Left ventricle myocardium superior (tissue), 1 donor: Measurements from ENCODE around the gene RUFY2. TPM values are rescaled to one million over a fixed set of nuclear protein-coding genes. Genes with fewer than 3 reads are reported as not detected.
"Not testable (repeated sequence)": the region's sequence is repeated elsewhere in the genome, so short reads cannot be mapped to it uniquely, and the experiment has no call there.

Experiments
- ATAC-seq: fragments of 200-7000 bp; cut with Tn5 transposase; one replicate; pipeline ENCODE4 v1.9.1; 2020; ENCODE audit warnings: mild to moderate bottlenecking, moderate library complexity
- DNase-seq: peaks from one replicate; pipeline ENCODE4 v3.0.0-alpha.2; 2020
- intact Hi-C: fragments of 100-400 bp; cut with micrococcal nuclease; formaldehyde crosslinking; loops from one replicate; pipeline ENCODE4 v1.11.0; 2022
- long read RNA-seq: library from polyadenylated mRNA; unstranded; transcript quantifications from one replicate; pipeline ENCODE4 v2.0.0, GENCODE V29; 2021
- total RNA-seq: library from RNA; stranded (reverse); fragmentation: NEBNext Ultra II Directional; extraction: Animal tissue kit (Norgen Biotek cat#: 25700); gene quantifications from one replicate; pipeline ENCODE4 v1.2.1, GENCODE V29; 2021
- donor health status: DM: no; HTN: yes; CAD: no; lungs with severe emphysema.

The RUFY2 gene, protein sequence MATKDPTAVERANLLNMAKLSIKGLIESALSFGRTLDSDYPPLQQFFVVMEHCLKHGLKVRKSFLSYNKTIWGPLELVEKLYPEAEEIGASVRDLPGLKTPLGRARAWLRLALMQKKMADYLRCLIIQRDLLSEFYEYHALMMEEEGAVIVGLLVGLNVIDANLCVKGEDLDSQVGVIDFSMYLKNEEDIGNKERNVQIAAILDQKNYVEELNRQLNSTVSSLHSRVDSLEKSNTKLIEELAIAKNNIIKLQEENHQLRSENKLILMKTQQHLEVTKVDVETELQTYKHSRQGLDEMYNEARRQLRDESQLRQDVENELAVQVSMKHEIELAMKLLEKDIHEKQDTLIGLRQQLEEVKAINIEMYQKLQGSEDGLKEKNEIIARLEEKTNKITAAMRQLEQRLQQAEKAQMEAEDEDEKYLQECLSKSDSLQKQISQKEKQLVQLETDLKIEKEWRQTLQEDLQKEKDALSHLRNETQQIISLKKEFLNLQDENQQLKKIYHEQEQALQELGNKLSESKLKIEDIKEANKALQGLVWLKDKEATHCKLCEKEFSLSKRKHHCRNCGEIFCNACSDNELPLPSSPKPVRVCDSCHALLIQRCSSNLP
- 8.6 TPM for total RNA-seq
- long read RNA-seq, partial matches to known transcripts = 1 of 2 reads
- long read RNA-seq, other reads (novel, unspliced or antisense) = 1 of 2 reads

DNA sequence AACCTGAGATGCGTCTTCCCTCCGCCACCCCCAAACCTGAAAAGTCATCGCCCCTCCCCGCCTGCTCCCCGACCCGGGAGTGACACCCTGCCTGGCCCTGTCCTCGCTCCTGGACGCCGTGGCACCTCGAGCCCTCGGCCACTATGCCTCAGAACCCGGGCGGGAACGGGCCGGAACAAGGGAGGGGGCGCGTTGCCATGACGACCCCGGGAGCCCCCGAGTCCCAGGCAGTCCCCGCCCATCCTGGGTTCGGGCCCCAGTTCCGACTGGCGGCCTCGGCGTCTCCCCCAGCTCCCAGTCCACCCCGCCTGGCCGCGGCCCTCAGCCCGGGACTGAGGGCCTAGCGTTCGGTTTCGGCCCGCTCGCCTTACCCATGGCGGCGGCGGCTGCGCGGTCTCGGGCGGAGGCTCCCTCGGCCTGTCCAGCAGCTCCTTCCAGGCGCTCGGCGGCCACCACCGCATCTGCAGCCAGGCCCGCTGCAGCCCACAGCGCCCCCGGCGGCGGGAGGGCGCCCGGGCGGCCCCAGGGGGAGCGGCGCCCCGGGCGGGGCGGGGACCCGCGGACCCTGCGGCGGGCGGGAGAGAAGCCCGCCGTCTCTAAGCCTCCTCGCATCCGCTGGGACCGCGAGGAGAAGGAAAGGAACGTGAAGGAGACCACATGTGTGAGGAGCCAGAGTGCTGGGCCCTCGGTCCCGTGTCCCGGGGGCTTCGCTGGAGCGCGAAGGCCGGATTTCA is at the start of gene RUFY2:
Gene RUFY2, minus strand, starts transcription at position 463 of the 734 bp plus-strand sequence. Its CDS starts 88 bp downstream, at position 375.
- peak; percentile 91 for DNase-seq

DNA sequence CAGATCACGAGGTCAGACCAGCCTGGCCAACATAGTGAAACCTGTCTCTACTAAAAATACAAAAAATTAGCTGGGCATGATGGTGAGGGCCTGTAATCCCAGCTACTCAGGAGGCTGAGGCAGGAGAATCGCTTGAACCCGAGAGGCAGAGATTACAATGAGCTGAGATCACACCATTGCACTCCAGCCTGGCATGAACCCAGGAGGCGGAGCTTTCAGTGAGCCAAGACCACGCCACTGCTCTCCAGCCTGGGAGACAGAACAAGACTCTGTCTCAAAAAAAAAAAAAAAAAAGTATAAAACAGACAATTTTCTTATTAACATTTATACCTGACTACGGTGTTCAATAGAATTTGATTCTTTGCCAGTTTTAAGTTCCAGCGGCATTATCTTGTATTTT is 42.6 kb upstream of the RUFY2 start:
- DNase-seq = peak; percentile 56
- intact Hi-C loops = not testable (repeated sequence)

More for the DNA sequence above, at the start of gene RUFY2:
- intact Hi-C loops = no loop called here
- ATAC-seq = peak; percentile 99

DNA sequence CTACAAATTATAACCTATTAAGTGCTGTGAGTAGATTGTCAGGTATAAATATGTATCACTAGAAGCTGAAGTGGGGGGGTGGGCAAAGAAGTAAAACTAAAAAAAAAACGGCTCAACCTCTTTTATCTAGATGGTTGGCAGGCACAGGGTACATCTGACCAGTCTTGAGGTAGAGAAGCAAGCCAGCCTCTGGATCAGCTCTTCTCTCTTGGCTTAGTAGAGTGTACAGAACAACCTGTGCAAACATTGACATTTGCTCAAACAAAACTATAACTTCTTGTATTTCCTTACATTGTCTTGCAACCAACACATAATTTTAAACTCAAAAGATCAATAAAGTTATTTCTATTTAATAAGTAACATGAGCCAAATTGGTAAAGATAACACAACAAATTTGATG is 39.1 kb upstream of the RUFY2 start:
- no peak for ATAC-seq

More for the DNA sequence above, 42.6 kb upstream of the RUFY2 start:
- peak; percentile 29 for ATAC-seq

DNA sequence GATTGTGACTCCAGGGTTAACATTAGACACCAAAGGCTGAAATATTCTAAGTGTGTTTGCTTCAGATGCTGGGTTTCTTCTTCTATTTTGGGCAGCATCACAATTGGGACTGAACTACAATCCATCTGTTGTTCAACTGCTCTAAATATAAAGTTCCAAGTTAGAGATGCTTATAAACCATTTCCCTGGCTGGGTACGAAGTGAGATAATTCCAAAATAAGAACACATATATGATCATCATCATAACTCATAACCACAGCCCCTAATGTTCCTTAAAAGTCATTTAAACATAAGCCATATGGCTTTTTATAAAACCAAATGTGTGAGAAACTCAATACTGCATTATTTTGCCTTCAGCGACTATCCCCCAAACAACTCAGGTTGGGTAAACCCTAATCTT is 35.9 kb upstream of the RUFY2 start:
- no peak for DNase-seq
- no peak for ATAC-seq
- intact Hi-C loops = no loop called here

More for the DNA sequence above, 39.1 kb upstream of the RUFY2 start:
- DNase-seq = no peak
- intact Hi-C loops = no loop called here

DNA sequence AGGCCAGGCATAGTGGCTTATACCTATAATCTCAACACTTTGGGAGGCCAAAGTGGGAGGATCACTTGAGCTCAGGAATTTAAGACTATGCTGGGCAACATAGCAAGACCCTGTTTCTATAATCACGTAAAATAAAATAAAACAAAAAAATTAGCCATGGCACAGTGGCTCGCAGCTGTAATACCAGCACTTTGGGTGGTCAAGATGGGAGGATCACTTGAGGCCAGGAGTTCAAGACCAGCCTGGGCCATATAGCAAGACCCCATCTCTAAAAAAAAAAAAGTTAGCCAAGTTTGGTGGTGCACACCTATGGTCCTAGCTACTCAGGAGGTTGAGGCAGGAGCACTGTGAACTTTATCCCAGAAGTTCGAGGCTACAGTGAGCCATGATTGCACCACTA is 33.8 kb upstream of the RUFY2 start:
- DNase-seq = no peak
- no peak for ATAC-seq

DNA sequence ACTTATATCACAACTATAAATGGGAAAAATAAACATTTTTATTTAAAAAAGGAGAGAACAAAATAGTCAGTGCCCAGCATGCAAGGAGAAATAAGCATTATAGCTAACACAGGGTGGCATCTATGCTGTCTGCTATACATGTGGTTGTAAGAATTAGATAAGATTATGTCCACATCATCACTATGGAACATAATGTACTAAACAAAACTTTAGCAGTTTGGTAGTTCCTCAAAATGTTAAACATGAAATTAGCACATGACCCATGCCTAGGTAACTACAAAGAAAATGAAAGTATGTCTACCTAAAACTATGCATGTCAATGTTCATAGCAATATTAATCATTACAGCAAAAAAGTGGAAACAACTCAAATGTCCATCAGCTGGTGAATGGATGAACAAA is 28.7 kb upstream of the RUFY2 start:
- ATAC-seq (no peak), DNase-seq (no peak)
- intact Hi-C loops = no loop called here

More for the DNA sequence above, 33.8 kb upstream of the RUFY2 start:
- intact Hi-C loops = no loop called here

DNA sequence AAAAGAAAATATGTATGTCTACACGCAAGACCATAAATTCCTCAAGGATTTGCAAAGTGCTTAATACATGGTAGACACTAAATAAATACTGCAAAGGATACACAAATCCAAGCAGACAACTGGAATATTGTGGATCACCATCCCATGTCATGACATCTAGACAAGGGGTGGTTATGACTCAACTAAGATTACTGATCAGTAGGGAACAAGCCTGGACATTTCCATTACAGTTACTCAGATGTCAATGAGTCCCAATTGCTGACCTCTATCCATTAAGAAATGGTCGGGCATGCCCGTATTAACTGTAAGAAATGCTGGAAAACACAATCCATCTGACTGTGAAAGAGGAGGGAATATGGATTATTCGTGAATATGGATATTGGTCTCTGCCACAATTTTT is 27.6 kb upstream of the RUFY2 start:
- intact Hi-C loops = no loop called here
- DNase-seq (no peak), ATAC-seq (no peak)

DNA sequence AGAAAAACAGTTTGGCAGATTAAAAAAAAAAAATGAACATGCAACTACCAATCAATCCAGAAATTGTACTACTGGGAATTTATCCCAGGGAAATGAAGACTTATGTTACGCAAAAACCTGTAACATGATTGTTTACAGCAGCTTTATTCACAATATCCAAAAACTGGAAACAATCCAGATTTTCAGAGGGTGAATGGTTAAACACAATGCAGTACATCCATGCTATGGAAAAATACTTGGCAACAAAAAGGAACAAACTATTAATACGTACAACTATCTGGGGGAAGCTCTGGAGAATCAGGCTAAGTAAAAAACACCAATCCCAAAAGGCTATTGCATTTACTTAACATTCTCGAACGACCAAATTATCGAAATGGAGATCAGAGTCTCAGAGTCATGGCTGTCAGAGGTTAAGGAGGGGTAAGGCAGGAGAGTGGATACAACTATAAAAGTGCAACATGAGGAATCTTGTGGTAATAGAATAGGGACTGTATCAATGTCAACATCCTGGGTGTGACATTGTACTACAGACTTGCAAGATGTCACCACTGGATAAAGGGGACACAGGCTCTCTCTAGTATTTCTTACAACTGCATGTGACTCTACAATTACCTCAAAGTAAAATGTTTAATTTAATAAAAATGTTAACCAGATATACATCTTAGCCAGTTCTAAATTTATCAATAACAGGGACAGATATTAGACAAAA is 21.5 kb upstream of the RUFY2 start:
- no peak for DNase-seq
- ATAC-seq = no peak
- intact Hi-C loops = no loop called here

DNA sequence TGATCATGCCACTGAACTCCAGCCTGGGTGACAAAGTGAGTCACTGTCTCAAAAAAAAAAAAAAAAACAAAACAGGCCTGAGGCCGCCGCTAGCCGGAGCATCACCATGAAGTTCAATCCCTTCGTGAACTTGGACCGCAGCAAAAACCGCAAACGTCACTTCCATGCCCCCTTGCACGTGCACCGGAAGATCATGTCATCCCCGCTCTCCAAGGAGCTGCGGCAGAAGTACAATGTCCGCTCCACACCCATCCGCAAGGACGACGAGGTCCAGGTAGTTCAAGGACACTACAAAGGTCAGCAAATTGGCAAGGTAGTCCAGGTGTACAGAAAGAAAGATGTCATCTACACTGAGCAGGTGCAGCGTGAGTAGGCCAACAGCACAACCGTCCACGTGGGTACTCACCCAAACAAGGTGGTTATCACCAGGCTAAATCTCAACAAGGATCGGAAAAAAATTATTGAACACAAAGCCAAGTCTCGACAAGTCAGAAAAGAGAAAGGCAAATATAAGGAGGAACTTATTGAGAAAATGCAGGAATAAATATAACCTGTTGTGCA is 17.5 kb upstream of the RUFY2 start:
- intact Hi-C loops = no loop called here
- DNase-seq (no peak), ATAC-seq (no peak)

DNA sequence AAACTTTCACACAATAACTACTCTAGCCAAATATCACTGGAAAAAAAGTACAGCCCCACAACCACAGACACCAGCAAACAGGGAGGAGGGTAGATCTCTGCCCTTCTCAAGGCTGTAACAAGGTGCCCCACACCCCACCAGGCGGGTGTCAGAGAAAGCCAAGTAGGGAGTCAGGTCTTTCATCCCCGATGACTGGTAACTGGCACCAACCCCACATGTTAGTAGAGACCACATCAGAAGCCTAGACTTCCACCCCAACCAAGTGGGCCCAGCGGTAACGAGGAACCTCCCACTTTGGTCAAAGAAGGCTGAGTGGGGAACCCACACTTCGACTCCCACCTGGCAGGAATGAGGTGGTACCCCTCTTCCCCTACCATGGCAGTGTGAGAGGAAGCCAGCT is 16.4 kb upstream of the RUFY2 start:
- intact Hi-C loops = no loop called here
- ATAC-seq (no peak), DNase-seq (no peak)

DNA sequence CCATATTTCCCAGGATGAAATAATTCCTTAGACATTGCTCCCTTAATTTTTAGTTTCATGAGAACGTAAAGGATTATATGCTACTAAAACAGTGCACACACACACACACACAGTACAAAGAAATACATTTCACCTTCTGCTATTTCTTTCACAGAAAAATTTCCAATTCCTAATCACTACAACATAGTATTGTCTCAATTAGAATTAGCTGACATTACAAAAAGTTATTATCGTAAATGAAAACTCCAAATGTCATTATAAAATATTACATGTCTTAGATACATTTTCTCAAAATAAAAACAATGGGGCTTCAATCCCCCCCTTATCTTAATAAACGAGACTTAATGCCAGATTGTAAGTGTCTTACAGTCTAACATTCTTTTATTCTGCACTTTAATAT is 12.3 kb upstream of the RUFY2 start:
- ATAC-seq (no peak), DNase-seq (no peak)
- intact Hi-C loops = no loop called here

DNA sequence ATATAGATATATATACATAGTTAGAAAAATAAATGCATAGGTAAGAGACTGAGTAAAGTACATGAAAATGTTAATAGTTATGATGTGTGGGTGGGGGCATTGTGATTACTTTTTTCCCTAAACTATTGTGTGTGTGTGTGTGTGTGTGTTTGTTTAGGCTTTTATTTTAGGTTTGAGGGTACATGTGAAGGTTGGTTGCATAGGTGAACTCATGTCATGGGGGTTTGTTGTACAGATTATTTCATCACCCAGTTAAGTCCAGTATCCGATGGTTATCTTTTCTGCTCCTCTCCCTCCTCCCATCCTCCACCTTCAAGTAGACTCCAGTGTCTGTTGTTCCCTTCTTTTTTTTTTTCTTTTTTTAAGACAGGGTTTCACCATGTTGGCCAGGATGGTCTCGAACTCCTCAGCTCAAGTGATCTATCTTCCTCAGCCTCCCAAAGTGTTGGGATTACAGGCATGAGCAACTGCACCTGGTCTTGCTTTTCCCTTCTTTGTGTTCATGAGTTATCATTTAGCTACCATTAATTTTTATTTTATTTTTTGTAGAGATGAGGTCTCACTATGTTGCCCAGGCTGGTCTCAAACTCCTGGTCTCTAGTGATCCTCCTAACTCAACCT is 1.9 kb upstream of the RUFY2 start:
- no peak for ATAC-seq
- intact Hi-C loops = no loop called here
- no peak for DNase-seq

DNA sequence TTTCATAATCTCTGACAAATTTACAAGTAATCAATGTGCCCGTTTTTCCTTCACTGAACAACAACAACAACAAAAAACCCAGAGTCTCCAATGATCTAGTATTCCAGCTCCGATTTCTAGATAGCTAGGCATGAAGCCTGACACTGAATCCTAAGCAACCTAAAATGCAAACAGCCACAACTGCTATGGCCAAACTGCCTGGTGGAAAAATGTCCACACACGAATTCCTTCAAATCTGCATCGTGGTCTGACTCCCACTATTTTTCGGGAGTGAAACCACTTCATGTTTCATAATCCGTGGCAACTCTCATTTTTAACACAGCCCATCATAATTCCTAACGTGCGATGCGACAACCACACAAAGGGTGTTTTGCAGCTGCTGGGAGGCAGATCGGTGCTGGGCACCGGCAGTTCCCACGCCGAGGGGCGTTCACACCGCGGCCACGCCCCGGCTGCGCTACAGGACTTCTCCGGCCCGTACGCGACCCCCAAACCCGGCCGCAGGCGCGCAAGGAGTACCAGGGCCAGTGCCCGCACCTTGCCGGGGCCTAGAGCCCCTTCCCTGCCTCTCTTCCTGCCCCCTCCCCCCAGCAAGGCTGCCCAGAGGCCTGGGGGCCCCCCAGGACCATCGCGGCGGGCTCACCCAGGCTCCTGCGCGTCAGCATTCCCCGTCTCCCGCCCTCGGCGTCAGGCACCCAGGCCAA is 814 bp downstream of the RUFY2 start:
- intact Hi-C loops = no loop called here

DNA sequence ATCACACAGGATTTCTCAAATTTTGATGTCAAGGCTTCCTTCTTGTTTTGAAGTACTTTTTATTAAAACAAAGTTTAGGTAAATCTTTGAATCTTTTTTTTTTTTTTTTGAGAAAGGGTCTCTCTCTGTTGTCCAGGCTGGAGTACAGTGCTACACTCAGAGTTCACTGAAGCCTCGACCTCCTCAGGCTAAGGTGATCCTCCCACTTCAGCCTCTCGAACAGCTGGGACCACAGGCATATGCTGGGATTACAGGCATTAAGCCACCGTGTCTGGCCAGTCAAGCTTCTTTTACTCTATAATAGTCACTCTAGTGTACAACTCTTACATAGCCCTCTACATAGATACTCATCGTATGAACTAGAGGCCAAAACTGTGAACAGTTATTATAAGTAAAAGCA is 3.4 kb downstream of the RUFY2 start:
- ATAC-seq (no peak), DNase-seq (no peak)
- intact Hi-C loops = no loop called here

More for the DNA sequence above, 814 bp downstream of the RUFY2 start:
- DNase-seq (peak; percentile 73), ATAC-seq (peak; percentile 76)

DNA sequence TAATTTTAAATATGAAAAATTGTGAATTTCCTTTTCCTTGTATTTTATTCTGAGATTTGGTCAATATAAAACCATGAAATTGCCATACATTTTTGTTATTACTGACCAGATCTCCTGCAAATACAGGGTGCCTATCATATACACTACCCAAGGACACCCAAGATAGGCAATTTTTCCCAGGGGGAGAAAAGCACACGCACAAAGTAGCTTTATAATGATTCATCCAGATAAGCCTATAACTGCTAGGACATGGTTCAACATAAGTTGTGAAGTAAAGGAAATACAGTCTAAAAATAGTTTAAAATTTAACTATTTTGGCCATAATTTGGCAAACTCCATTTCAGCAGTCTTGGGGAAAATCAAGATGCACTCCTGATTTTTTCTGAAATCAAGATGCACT is 4.8 kb downstream of the RUFY2 start:
- DNase-seq (no peak), ATAC-seq (no peak)
- intact Hi-C loops = no loop called here

DNA sequence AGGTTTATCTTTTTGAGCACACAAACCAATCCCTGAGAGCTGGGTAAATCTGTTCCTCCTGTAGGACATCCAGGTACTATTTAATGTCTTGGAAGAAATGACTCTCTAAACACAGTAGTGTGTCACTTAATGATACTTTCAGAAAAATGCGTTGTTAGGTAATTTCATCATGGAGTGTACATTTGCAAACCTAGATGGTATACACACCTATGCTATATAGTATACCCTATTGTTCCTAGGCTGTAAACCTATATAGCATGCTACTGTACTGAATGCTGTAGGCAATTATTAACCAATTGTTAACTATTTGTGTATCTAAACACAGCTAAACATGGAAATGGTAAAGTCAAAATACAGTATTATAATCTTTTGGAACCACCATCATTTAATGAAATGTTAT is 10.1 kb downstream of the RUFY2 start:
- no peak for ATAC-seq
- DNase-seq = no peak
- intact Hi-C loops = no loop called here

DNA sequence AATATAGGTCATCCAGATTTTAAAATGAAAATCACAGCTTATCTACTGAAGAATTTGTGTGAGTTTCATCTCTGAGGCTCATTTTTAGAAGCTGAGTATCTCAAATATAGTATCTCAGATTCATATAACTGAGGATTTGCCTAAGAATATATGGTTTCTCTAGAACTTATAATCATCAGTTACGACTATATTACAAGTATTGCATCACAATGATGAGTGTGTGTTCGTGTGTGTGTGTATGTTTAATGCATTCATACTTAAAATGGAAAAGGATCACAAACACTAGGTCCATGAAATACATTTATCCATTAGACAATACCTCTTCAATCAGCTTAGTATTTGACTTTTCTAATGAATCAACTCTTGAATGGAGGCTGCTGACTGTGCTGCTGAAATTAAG is 21.3 kb downstream of the RUFY2 start:
- DNase-seq (no peak), ATAC-seq (no peak)
- intact Hi-C loops = no loop called here

DNA sequence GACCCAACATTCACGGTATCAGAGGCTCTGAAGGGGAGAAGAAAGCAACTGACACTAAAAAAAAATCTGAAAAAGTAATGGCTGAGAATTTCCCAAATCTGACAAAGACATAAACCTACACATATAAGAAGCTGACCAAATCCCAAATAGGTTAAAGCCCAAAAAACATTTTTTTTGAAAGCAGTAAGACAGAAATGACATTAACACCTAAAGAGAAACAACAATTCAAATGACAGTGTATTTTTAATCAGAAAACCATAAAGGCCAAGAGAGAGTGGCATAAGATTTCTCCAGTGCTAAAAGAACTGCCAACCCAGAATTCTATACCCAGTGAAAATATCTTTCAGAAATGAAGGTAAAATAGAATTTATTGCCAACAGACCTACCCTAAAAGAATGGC is 35.5 kb downstream of the RUFY2 start:
- intact Hi-C loops = no loop called here
- no peak for DNase-seq
- ATAC-seq = no peak
